Measurements from ENCODE around the gene UNG.
"Not testable (repeated sequence)": the region's sequence is repeated elsewhere in the genome, so short reads cannot be mapped to it uniquely, and the experiment has no call there.

The UNG gene

GRCh38 chr12:109137055-109137454, 39.7 kb downstream of the UNG start:
- Histone ChIP-seq H3K27me3 (replicated peaks) (no peaks in the 10 kb centered on the region), H3K27ac (no peak overlapping the region), H3K4me3 (ENCODE audit: low read depth, low read length) (no peak overlapping the region), H3K36me3 (replicated peaks) (no peaks in the 10 kb centered on the region)
- TF ChIP-seq, protein P1, sequence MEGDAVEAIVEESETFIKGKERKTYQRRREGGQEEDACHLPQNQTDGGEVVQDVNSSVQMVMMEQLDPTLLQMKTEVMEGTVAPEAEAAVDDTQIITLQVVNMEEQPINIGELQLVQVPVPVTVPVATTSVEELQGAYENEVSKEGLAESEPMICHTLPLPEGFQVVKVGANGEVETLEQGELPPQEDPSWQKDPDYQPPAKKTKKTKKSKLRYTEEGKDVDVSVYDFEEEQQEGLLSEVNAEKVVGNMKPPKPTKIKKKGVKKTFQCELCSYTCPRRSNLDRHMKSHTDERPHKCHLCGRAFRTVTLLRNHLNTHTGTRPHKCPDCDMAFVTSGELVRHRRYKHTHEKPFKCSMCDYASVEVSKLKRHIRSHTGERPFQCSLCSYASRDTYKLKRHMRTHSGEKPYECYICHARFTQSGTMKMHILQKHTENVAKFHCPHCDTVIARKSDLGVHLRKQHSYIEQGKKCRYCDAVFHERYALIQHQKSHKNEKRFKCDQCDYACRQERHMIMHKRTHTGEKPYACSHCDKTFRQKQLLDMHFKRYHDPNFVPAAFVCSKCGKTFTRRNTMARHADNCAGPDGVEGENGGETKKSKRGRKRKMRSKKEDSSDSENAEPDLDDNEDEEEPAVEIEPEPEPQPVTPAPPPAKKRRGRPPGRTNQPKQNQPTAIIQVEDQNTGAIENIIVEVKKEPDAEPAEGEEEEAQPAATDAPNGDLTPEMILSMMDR (IDR thresholded peaks at IDR 0.05; ENCODE audit: low read depth, low read length, missing control alignments): no peak
- in situ Hi-C loops (cut with HindIII; ENCODE audit: low pct_ligation_motif_present, low sequenced_read_pairs): no loop called here
- no peak for DNase-seq

- no peak for DNase-seq
- TF ChIP-seq, protein P1 (IDR thresholded peaks at IDR 0.05; ENCODE audit: low read depth, low read length, missing control alignments): no peak
- in situ Hi-C loops (cut with HindIII; ENCODE audit: low pct_ligation_motif_present, low sequenced_read_pairs): no loop called here
- H3K4me3 ChIP-seq (ENCODE audit: low read depth, low read length): no peak overlapping the region
- no peak overlapping the region for H3K27ac ChIP-seq
- H3K36me3 ChIP-seq (replicated peaks): no peaks in the 10 kb centered on the region
- no peaks in the 10 kb centered on the region for H3K27me3 ChIP-seq (replicated peaks)
These were observed 42.0 kb downstream of the UNG start for GRCh38 chr12:109139360-109139759.

GRCh38 chr12:109139791-109140190, 42.4 kb downstream of the UNG start:
- in situ Hi-C loops (cut with HindIII; ENCODE audit: low pct_ligation_motif_present, low sequenced_read_pairs): no loop called here
- H3K4me3 ChIP-seq (ENCODE audit: low read depth, low read length): no peak overlapping the region
- H3K36me3 ChIP-seq (replicated peaks): no peaks in the 10 kb centered on the region

GRCh38 chr12:109140560-109140959, 43.2 kb downstream of the UNG start:
- Histone ChIP-seq H3K27me3 (replicated peaks) (no peaks in the 10 kb centered on the region), H3K27ac (no peak overlapping the region), H3K36me3 (replicated peaks) (no peaks in the 10 kb centered on the region), H3K4me3 (ENCODE audit: low read depth, low read length) (no peak overlapping the region)
- TF ChIP-seq, protein P1 (IDR thresholded peaks at IDR 0.05; ENCODE audit: low read depth, low read length, missing control alignments): no peak
- in situ Hi-C loops (cut with HindIII; ENCODE audit: low pct_ligation_motif_present, low sequenced_read_pairs): no loop called here
- no peak for DNase-seq

More at GRCh38 chr12:109139791-109140190, 42.4 kb downstream of the UNG start:
- H3K27me3 ChIP-seq (replicated peaks): no peaks in the 10 kb centered on the region
- TF ChIP-seq, protein P1 (IDR thresholded peaks at IDR 0.05; ENCODE audit: low read depth, low read length, missing control alignments): no peak
- no peak for DNase-seq
- no peak overlapping the region for H3K27ac ChIP-seq

DNA sequence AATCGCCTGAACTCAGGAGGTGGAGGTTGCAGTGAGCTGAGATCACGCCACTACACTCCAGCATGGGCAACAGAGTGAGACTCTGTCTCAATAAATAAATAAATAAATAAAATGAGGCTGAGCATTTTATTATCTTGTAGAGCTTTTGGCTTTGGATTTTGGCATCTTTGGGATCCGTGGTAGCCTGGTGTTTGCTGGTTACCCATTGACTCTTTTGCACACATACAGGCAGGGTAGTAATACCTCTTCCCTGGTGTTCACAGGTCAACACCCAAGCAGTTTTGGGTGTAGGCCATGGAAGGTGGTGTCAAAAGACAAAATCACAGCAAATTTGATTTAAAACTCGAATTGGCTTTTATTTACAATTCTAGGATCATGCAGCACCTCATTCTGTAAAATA, 46.8 kb downstream of the UNG start:
- no peak for DNase-seq
- in situ Hi-C loops (cut with HindIII; ENCODE audit: low pct_ligation_motif_present, low sequenced_read_pairs): no loop called here
- Histone ChIP-seq H3K36me3 (replicated peaks) (no peaks in the 10 kb centered on the region), H3K27me3 (replicated peaks) (no peaks in the 10 kb centered on the region), H3K4me3 (ENCODE audit: low read depth, low read length) (no peak overlapping the region), H3K27ac (no peak overlapping the region)
- TF ChIP-seq, protein P1 (IDR thresholded peaks at IDR 0.05; ENCODE audit: low read depth, low read length, missing control alignments): no peak

DNA sequence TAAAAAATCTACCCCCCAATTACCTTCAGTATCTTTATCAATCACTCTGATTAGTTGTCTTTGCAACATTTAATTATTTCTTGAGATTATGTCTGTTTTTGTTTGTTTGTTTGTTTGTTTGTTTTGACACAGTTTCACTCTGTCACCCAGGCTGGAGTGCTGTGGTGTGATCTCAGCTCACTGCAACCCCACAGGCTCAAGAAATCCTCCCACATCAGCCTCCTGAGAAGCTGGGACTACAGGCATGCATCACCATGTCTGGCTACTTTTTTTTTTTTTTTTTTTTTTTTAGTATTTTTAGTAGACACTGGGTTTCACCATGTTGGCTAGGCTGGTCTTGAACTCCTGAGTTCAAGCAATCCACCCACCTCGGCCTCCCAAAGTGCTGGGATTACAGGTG, 49.7 kb downstream of the UNG start:
- H3K4me3 ChIP-seq (ENCODE audit: low read depth, low read length); H3K36me3 ChIP-seq (replicated peaks); H3K27me3 ChIP-seq (replicated peaks); DNase-seq; in situ Hi-C loops (cut with HindIII; ENCODE audit: low pct_ligation_motif_present, low sequenced_read_pairs); H3K27ac ChIP-seq: not testable (repeated sequence)

All from brain microvascular endothelial cell (primary cell).